ENCODE measurements around the gene SPPL2C. TPM values are rescaled to one million over a fixed set of nuclear protein-coding genes. Genes with fewer than 3 reads are reported as not detected.

SPPL2C gene, protein sequence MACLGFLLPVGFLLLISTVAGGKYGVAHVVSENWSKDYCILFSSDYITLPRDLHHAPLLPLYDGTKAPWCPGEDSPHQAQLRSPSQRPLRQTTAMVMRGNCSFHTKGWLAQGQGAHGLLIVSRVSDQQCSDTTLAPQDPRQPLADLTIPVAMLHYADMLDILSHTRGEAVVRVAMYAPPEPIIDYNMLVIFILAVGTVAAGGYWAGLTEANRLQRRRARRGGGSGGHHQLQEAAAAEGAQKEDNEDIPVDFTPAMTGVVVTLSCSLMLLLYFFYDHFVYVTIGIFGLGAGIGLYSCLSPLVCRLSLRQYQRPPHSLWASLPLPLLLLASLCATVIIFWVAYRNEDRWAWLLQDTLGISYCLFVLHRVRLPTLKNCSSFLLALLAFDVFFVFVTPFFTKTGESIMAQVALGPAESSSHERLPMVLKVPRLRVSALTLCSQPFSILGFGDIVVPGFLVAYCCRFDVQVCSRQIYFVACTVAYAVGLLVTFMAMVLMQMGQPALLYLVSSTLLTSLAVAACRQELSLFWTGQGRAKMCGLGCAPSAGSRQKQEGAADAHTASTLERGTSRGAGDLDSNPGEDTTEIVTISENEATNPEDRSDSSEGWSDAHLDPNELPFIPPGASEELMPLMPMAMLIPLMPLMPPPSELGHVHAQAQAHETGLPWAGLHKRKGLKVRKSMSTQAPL
- not detected in 2 replicates for total RNA-seq (ENCODE audit: low replicate concordance)

- TF ChIP-seq, protein P1, sequence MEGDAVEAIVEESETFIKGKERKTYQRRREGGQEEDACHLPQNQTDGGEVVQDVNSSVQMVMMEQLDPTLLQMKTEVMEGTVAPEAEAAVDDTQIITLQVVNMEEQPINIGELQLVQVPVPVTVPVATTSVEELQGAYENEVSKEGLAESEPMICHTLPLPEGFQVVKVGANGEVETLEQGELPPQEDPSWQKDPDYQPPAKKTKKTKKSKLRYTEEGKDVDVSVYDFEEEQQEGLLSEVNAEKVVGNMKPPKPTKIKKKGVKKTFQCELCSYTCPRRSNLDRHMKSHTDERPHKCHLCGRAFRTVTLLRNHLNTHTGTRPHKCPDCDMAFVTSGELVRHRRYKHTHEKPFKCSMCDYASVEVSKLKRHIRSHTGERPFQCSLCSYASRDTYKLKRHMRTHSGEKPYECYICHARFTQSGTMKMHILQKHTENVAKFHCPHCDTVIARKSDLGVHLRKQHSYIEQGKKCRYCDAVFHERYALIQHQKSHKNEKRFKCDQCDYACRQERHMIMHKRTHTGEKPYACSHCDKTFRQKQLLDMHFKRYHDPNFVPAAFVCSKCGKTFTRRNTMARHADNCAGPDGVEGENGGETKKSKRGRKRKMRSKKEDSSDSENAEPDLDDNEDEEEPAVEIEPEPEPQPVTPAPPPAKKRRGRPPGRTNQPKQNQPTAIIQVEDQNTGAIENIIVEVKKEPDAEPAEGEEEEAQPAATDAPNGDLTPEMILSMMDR (IDR thresholded peaks at IDR 0.05; ENCODE audit: insufficient read depth, low read length) = no peak
- DNase-seq (ENCODE audit: low read depth) = no peak
- no peak within 1 kb of the TSS for H3K4me3 ChIP-seq (ENCODE audit: low read depth, low read length)
These were observed at the start of gene SPPL2C for GRCh38 chr17:45844695-45845375. Gene SPPL2C, plus strand, starts transcription at chr17:45844881. Its CDS starts 26 bp downstream, at chr17:45844907.

- DNase-seq (ENCODE audit: low read depth) = no peak
- TF ChIP-seq, protein P1 (IDR thresholded peaks at IDR 0.05; ENCODE audit: insufficient read depth, low read length) = no peak
These were observed 43.9 kb upstream of the SPPL2C start for GRCh38 chr17:45800816-45801215.

DNA sequence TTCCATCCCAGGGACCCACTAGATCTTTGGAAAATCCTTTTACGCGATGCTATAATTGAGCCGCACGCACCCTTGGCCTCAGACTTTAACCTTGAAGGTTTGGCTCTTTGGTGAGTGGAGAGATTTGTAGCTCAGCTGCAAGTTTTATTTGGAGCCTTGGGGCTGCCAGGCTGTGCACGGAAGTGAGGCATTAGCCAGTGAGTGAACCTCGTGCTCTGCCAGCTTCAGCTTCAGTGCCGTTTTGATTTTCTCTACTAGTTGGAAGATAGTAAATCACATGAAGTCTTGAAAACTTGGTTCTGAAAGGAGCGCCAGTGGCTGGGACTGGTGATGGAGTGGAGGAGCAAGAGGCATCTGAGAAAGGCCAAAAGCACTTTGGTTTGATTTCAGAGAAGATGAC lies 43.3 kb upstream of the SPPL2C start:
- DNase-seq (ENCODE audit: low read depth) = no peak
- TF ChIP-seq, protein P1 (IDR thresholded peaks at IDR 0.05; ENCODE audit: insufficient read depth, low read length) = no peak

More at GRCh38 chr17:45800816-45801215, 43.9 kb upstream of the SPPL2C start:
- H3K4me3 ChIP-seq (ENCODE audit: low read depth, low read length) = no peak overlapping the region

DNA sequence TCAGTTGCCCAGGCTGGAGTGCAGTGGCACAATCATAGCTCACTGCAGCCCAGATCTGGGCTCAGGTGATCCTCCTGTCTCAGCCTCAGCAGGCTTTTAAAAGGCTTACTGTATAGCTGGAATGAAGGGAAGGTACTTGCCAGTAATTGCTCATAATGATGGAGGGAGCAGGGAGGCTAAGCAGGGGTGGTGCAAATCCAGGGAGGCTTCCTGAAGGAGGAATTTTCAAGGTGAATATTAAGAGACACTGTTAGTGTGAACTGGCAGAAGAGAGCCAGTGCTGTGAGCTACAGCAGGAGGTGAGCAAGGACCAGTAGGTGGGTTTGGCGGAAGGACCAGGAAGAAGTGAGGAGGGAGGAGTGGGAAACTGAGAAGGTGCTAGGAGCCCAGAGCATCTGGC lies 35.8 kb upstream of the SPPL2C start:
- TF ChIP-seq, protein P1 (IDR thresholded peaks at IDR 0.05; ENCODE audit: insufficient read depth, low read length) = no peak
- H3K4me3 ChIP-seq (ENCODE audit: low read depth, low read length) = no peak overlapping the region
- no peak for DNase-seq (ENCODE audit: low read depth)

More for the DNA sequence above, 43.3 kb upstream of the SPPL2C start:
- no peak overlapping the region for H3K4me3 ChIP-seq (ENCODE audit: low read depth, low read length)

- TF ChIP-seq, protein P1 (IDR thresholded peaks at IDR 0.05; ENCODE audit: insufficient read depth, low read length) = no peak
- DNase-seq (ENCODE audit: low read depth) = no peak
- no peak overlapping the region for H3K4me3 ChIP-seq (ENCODE audit: low read depth, low read length)
These were observed 35.2 kb upstream of the SPPL2C start for GRCh38 chr17:45809499-45809898.

GRCh38 chr17:45812102-45812501 lies 32.6 kb upstream of the SPPL2C start:
- DNase-seq (ENCODE audit: low read depth) = peak; percentile 4
- TF ChIP-seq, protein P1 (IDR thresholded peaks at IDR 0.05; ENCODE audit: insufficient read depth, low read length) = no peak

More at GRCh38 chr17:45812102-45812501, 32.6 kb upstream of the SPPL2C start:
- no peak overlapping the region for H3K4me3 ChIP-seq (ENCODE audit: low read depth, low read length)
